ENCODE data around the gene ZNF30. TPM values are rescaled to one million over a fixed set of nuclear protein-coding genes. Genes with fewer than 3 reads are reported as not detected.

Gene ZNF30
- total and polyA plus RNA-seq, 2 donors (not counting 1 experiment from before 2014, with no cell fraction given) = 2.7 to 4.3 TPM

DNA sequence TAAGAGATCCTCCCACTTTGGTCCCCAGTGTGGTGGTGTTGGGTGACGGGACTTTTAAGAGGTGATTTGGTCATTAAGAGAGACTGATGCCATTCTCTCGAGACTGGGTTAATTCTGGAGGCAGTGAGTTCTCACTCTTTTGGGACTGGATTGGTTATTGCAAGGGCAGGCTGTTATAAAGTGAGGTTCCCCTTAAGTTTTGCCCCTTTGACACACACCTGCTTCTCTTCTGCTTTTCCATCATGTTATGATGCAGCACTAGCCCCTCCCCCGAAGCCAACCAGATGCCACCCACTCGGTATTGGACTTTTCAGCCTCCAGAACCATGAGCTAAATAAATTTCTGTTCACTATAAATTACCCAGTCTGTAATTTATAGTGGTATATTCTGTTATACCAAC lies 57.1 kb downstream of the ZNF30 start:
- Histone ChIP-seq H3K79me2 (ENCODE audit: control insufficient read depth, insufficient read depth, low read length) (no peaks in the 10 kb centered on the region), H3K9me3 (ENCODE audit: control insufficient read depth, insufficient read depth, low read depth, low read length) (no peaks in the 10 kb centered on the region), H2AFZ (ENCODE audit: low read length) (no peak overlapping the region), H3K4me2 (ENCODE audit: extremely low read depth, insufficient read depth, low read length) (no peak overlapping the region), H3K27me3 (ENCODE audit: control insufficient read depth, insufficient read depth, low read length) (no peaks in the 10 kb centered on the region), H4K20me1 (ENCODE audit: control insufficient read depth, extremely low read depth, insufficient read depth, low read length) (no peaks in the 10 kb centered on the region), H3K27ac (ENCODE audit: insufficient read depth, low read length) (no peak overlapping the region), H3K9ac (ENCODE audit: insufficient read depth, low read length) (no peak overlapping the region), H3K36me3 (ENCODE audit: control insufficient read depth, insufficient read depth, low read length) (no peaks in the 10 kb centered on the region), H3K4me1 (ENCODE audit: control insufficient read depth, extremely low read depth, insufficient read depth, low read length) (no peaks in the 10 kb centered on the region), H3K4me3 (replicated peaks in 1 of 4; ENCODE audit: control extremely low read depth in 1 of 4, insufficient read depth in 1 of 4, low read depth in 3 of 4, low read length in 4 of 4) (no peak overlapping the region)
- DNase-seq (ENCODE audit: low read depth in 2 of 2) = no peak
- TF ChIP-seq EZH2 (IDR thresholded peaks at IDR 0.05; ENCODE audit: low read length, missing control alignments) (no peak), CTCF (conservative IDR thresholded peaks at IDR 0.05 in 1 of 2, IDR thresholded peaks at IDR 0.05 in 1 of 2; ENCODE audit: low read depth in 1 of 2, low read length in 2 of 2) (no peak)

- H3K27ac ChIP-seq (ENCODE audit: insufficient read depth, low read length) = no peak overlapping the region
- TF ChIP-seq CTCF (conservative IDR thresholded peaks at IDR 0.05 in 1 of 2, IDR thresholded peaks at IDR 0.05 in 1 of 2; ENCODE audit: low read depth in 1 of 2, low read length in 2 of 2) (no peak), EZH2 (IDR thresholded peaks at IDR 0.05; ENCODE audit: low read length, missing control alignments) (no peak)
- H3K9ac ChIP-seq (ENCODE audit: insufficient read depth, low read length) = no peak overlapping the region
- no peak overlapping the region for H2AFZ ChIP-seq (ENCODE audit: low read length)
- no peak overlapping the region for H3K4me2 ChIP-seq (ENCODE audit: extremely low read depth, insufficient read depth, low read length)
- H3K36me3 ChIP-seq (ENCODE audit: control insufficient read depth, insufficient read depth, low read length) = no peaks in the 10 kb centered on the region
- H3K27me3 ChIP-seq (ENCODE audit: control insufficient read depth, insufficient read depth, low read length) = no peaks in the 10 kb centered on the region
- H3K9me3 ChIP-seq (ENCODE audit: control insufficient read depth, insufficient read depth, low read depth, low read length) = no peaks in the 10 kb centered on the region
- H3K4me3 ChIP-seq (replicated peaks in 1 of 4; ENCODE audit: control extremely low read depth in 1 of 4, insufficient read depth in 1 of 4, low read depth in 3 of 4, low read length in 4 of 4) = no peak overlapping the region
- H4K20me1 ChIP-seq (ENCODE audit: control insufficient read depth, extremely low read depth, insufficient read depth, low read length) = no peaks in the 10 kb centered on the region
- no peaks in the 10 kb centered on the region for H3K4me1 ChIP-seq (ENCODE audit: control insufficient read depth, extremely low read depth, insufficient read depth, low read length)
- H3K79me2 ChIP-seq (ENCODE audit: control insufficient read depth, insufficient read depth, low read length) = no peaks in the 10 kb centered on the region
- no peak for DNase-seq (ENCODE audit: low read depth in 2 of 2)
Measured at GRCh38 chr19:34984287-34984686, 57.6 kb downstream of the ZNF30 start.

DNA sequence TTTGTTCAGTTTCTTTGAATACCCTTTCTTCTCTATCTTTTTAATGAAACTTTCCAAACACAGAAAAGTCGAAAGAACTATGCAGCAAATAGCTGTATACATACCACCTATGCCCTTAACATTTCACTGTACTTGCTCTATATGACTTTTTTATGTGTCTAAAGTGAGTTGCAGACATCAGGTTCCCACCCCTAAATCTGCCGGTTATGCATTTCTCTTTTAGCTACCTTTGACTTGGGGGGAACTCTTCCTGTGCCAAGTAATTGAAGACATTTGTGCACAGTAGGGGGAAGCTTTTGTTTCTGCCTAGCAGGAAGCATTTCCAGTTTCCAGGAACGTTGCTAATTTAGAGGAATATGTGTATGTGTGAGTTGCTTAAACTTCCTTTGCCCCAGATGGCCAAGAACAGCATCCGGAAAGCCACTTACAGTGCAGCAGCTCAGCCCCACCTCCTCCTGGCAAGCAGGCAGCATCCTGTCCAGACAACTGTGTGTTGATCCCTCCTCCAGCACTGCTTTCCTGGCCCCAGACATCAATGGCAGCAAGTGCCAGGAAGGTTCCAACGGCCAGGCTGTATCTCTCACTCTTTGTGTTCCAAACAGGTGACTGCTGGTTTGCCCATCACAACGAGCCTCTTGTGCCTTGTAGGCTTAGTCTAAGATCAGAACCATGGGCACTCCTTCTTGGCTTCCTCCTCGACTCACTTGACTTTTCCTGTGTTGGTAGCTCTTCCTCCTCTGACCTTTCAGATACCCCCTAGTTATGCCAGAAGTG lies 58.7 kb downstream of the ZNF30 start:
- peak; percentile 43 for DNase-seq (ENCODE audit: low read depth in 2 of 2)
- H3K27ac ChIP-seq (ENCODE audit: insufficient read depth, low read length) = no peak overlapping the region

More for the DNA sequence above, 58.7 kb downstream of the ZNF30 start:
- H3K27me3 ChIP-seq (ENCODE audit: control insufficient read depth, insufficient read depth, low read length) = no peaks in the 10 kb centered on the region
- H3K4me2 ChIP-seq (ENCODE audit: extremely low read depth, insufficient read depth, low read length) = no peak overlapping the region
- TF ChIP-seq EZH2 (IDR thresholded peaks at IDR 0.05; ENCODE audit: low read length, missing control alignments) (no peak), CTCF (conservative IDR thresholded peaks at IDR 0.05 in 1 of 2, IDR thresholded peaks at IDR 0.05 in 1 of 2; ENCODE audit: low read depth in 1 of 2, low read length in 2 of 2) (no peak)
- H3K4me3 ChIP-seq (replicated peaks in 1 of 4; ENCODE audit: control extremely low read depth in 1 of 4, insufficient read depth in 1 of 4, low read depth in 3 of 4, low read length in 4 of 4) = no peak overlapping the region
- H3K9me3 ChIP-seq (ENCODE audit: control insufficient read depth, insufficient read depth, low read depth, low read length) = no peaks in the 10 kb centered on the region
- no peak overlapping the region for H3K9ac ChIP-seq (ENCODE audit: insufficient read depth, low read length)
- H3K4me1 ChIP-seq (ENCODE audit: control insufficient read depth, extremely low read depth, insufficient read depth, low read length) = no peaks in the 10 kb centered on the region
- no peaks in the 10 kb centered on the region for H3K79me2 ChIP-seq (ENCODE audit: control insufficient read depth, insufficient read depth, low read length)
- peak overlapping the region; percentile 36 for H2AFZ ChIP-seq (ENCODE audit: low read length)
- H4K20me1 ChIP-seq (ENCODE audit: control insufficient read depth, extremely low read depth, insufficient read depth, low read length) = no peaks in the 10 kb centered on the region
- no peaks in the 10 kb centered on the region for H3K36me3 ChIP-seq (ENCODE audit: control insufficient read depth, insufficient read depth, low read length)
